ENCODE measurements around the gene LCN12. TPM values are rescaled to one million over a fixed set of nuclear protein-coding genes. Genes with fewer than 3 reads are reported as not detected.

LCN12 gene
- total RNA-seq, 4 donors from 2014 or later = not detected

GRCh38 chr9:136916330-136917184, 35.5 kb upstream of the LCN12 start:
- H3K4me3 ChIP-seq = no peak overlapping the region
- no peaks in the 10 kb centered on the region for H3K27me3 ChIP-seq
- TF ChIP-seq POLR2A (IDR thresholded peaks at IDR 0.05; ENCODE audit: low read depth) = no peak
- TF ChIP-seq POLR2AphosphoS5 (IDR thresholded peaks at IDR 0.05) = no peak
- no peak for TF ChIP-seq EP300 (IDR thresholded peaks at IDR 0.05)
- no peak for TF ChIP-seq CTCF (IDR thresholded peaks at IDR 0.05)
- no peaks in the 10 kb centered on the region for H3K9me3 ChIP-seq
- WGBS = 93% methylated on average over 26 of the region's 32 CpGs
- peaks cover 25 to 83% (median 74%) of the 10 kb centered on the region in 4 donors for H3K36me3 ChIP-seq
- H3K27ac ChIP-seq (replicated peaks in 1 of 4) = no peak overlapping the region
- intact Hi-C loops (cut with DNase I) = no loop called here
- no peak for DNase-seq (ENCODE audit: extremely low spot score)
- peaks cover 0 to 5% (median under 1%) of the 10 kb centered on the region in 4 donors for H3K4me1 ChIP-seq

GRCh38 chr9:136917902-136918301, 34.2 kb upstream of the LCN12 start:
- Histone ChIP-seq H3K9me3 (no peaks in the 10 kb centered on the region), H3K36me3 (peaks cover 25 to 83% (median 71%) of the 10 kb centered on the region in 4 donors), H3K4me1 (peaks cover 0 to 9% (median 4%) of the 10 kb centered on the region in 4 donors), H3K27me3 (no peaks in the 10 kb centered on the region), H3K27ac (replicated peaks in 1 of 4) (no peak overlapping the region), H3K4me3 (no peak overlapping the region)
- no peak for TF ChIP-seq POLR2AphosphoS5 (IDR thresholded peaks at IDR 0.05)
- no peak for TF ChIP-seq CTCF (IDR thresholded peaks at IDR 0.05)
- no peak for TF ChIP-seq EP300 (IDR thresholded peaks at IDR 0.05)
- TF ChIP-seq POLR2A (IDR thresholded peaks at IDR 0.05; ENCODE audit: low read depth) = no peak
- WGBS = 89% methylated on average over 11 of the region's 11 CpGs
- DNase-seq (ENCODE audit: extremely low spot score) = no peak
- intact Hi-C loops (cut with DNase I) = no loop called here

- intact Hi-C loops (cut with DNase I) = no loop called here
- WGBS = 97% methylated on average over 15 of the region's 15 CpGs
These were observed 32.0 kb upstream of the LCN12 start for GRCh38 chr9:136920069-136920468.

GRCh38 chr9:136920734-136921231, 31.3 kb upstream of the LCN12 start:
- Histone ChIP-seq H3K27me3 (no peaks in the 10 kb centered on the region), H3K36me3 (peaks cover 31 to 84% (median 63%) of the 10 kb centered on the region in 4 donors), H3K27ac (replicated peaks in 1 of 4) (no peak overlapping the region), H3K4me1 (peaks cover 5 to 27% (median 9%) of the 10 kb centered on the region in 4 donors), H3K9me3 (no peaks in the 10 kb centered on the region), H3K4me3 (no peak overlapping the region)
- intact Hi-C loops (cut with DNase I) = no loop called here
- TF ChIP-seq EP300 (IDR thresholded peaks at IDR 0.05) (no peak), POLR2AphosphoS5 (IDR thresholded peaks at IDR 0.05) (no peak), CTCF (IDR thresholded peaks at IDR 0.05) (no peak), POLR2A (IDR thresholded peaks at IDR 0.05; ENCODE audit: low read depth) (no peak)
- WGBS = 92% methylated on average over 8 of the region's 14 CpGs
- no peak for DNase-seq (ENCODE audit: extremely low spot score)

More at GRCh38 chr9:136920069-136920468, 32.0 kb upstream of the LCN12 start:
- Histone ChIP-seq H3K27ac (replicated peaks in 1 of 4) (no peak overlapping the region), H3K4me1 (peaks cover 5 to 19% (median 8%) of the 10 kb centered on the region in 4 donors), H3K27me3 (no peaks in the 10 kb centered on the region), H3K9me3 (no peaks in the 10 kb centered on the region), H3K4me3 (no peak overlapping the region), H3K36me3 (peaks cover 25 to 84% (median 65%) of the 10 kb centered on the region in 4 donors)
- no peak for DNase-seq (ENCODE audit: extremely low spot score)
- no peak for TF ChIP-seq EP300 (IDR thresholded peaks at IDR 0.05)
- no peak for TF ChIP-seq CTCF (IDR thresholded peaks at IDR 0.05)
- no peak for TF ChIP-seq POLR2AphosphoS5 (IDR thresholded peaks at IDR 0.05)
